D341Med (cell line): ENCODE results near the gene USP6.
"Not testable (repeated sequence)": the region's sequence is repeated elsewhere in the genome, so short reads cannot be mapped to it uniquely, and the experiment has no call there.

Experiments used
- DNase-seq: peaks from one replicate; pipeline ENCODE4 v3.0.0; 2012; ENCODE audit warnings: low spot score

The USP6 gene

GRCh38 chr17:5122056-5122455, 6.2 kb downstream of the USP6 start:
- DNase-seq: not testable (repeated sequence)

- no peak for DNase-seq
Observed at GRCh38 chr17:5122586-5123342, 6.9 kb downstream of the USP6 start.

- no peak for DNase-seq
Observed at GRCh38 chr17:5123343-5124124, 7.7 kb downstream of the USP6 start.

GRCh38 chr17:5124125-5124760, 8.4 kb downstream of the USP6 start:
- DNase-seq: not testable (repeated sequence)

- DNase-seq: not testable (repeated sequence)
Observed at GRCh38 chr17:5124896-5125295, 9.1 kb downstream of the USP6 start.

- no peak for DNase-seq
Observed at GRCh38 chr17:5126719-5127488, 11.1 kb downstream of the USP6 start.

- DNase-seq: no peak
Observed at GRCh38 chr17:5127910-5128309, 12.1 kb downstream of the USP6 start.

- not testable (repeated sequence) for DNase-seq
Observed at GRCh38 chr17:5128387-5128786, 12.6 kb downstream of the USP6 start.

GRCh38 chr17:5128905-5129535, 13.2 kb downstream of the USP6 start:
- DNase-seq: no peak

- not testable (repeated sequence) for DNase-seq
Observed at GRCh38 chr17:5129770-5130169, 13.9 kb downstream of the USP6 start.

GRCh38 chr17:5130261-5130660, 14.4 kb downstream of the USP6 start:
- DNase-seq: not testable (repeated sequence)

GRCh38 chr17:5130687-5131086, 14.9 kb downstream of the USP6 start:
- DNase-seq: not testable (repeated sequence)

GRCh38 chr17:5131146-5131715, 15.4 kb downstream of the USP6 start:
- no peak for DNase-seq

- not testable (repeated sequence) for DNase-seq
Observed at GRCh38 chr17:5131799-5132502, 16.1 kb downstream of the USP6 start.

GRCh38 chr17:5132503-5133225, 16.8 kb downstream of the USP6 start:
- DNase-seq: peak; percentile 41

GRCh38 chr17:5133311-5133710, 17.5 kb downstream of the USP6 start:
- DNase-seq: no peak

- not testable (repeated sequence) for DNase-seq
Observed at GRCh38 chr17:5133961-5134360, 18.1 kb downstream of the USP6 start.

- not testable (repeated sequence) for DNase-seq
Observed at GRCh38 chr17:5134571-5134970, 18.7 kb downstream of the USP6 start.

- not testable (repeated sequence) for DNase-seq
Observed at GRCh38 chr17:5135131-5135712, 19.4 kb downstream of the USP6 start.
